ENCODE measurements around the gene LRRC70.
"Not testable (repeated sequence)": the region's sequence is repeated elsewhere in the genome, so short reads cannot be mapped to it uniquely, and the experiment has no call there.

The LRRC70 gene

GRCh38 chr5:62578540-62578939, at the start of gene LRRC70:
LRRC70 (plus strand) TSS chr5:62578819; CDS start chr5:62579439, 620 bp downstream.
- peak; percentile 83 for DNase-seq (ENCODE audit: low spot score)

GRCh38 chr5:62533597-62533996, 45.0 kb upstream of the LRRC70 start:
- DNase-seq (ENCODE audit: low spot score), result no peak

- no peak for DNase-seq (ENCODE audit: low spot score)
Observed at GRCh38 chr5:62534461-62535236, 44.0 kb upstream of the LRRC70 start.

- DNase-seq (ENCODE audit: low spot score), result no peak
Observed at GRCh38 chr5:62536232-62536631, 42.4 kb upstream of the LRRC70 start.

- DNase-seq (ENCODE audit: low spot score), result no peak
Observed at GRCh38 chr5:62536783-62537182, 41.8 kb upstream of the LRRC70 start.

- no peak for DNase-seq (ENCODE audit: low spot score)
Observed at GRCh38 chr5:62538017-62538942, 40.3 kb upstream of the LRRC70 start.

- DNase-seq (ENCODE audit: low spot score), result no peak
Observed at GRCh38 chr5:62542720-62543119, 35.9 kb upstream of the LRRC70 start.

- no peak for DNase-seq (ENCODE audit: low spot score)
Observed at GRCh38 chr5:62547945-62548630, 30.5 kb upstream of the LRRC70 start.

GRCh38 chr5:62550103-62550502, 28.5 kb upstream of the LRRC70 start:
- no peak for DNase-seq (ENCODE audit: low spot score)

- no peak for DNase-seq (ENCODE audit: low spot score)
Observed at GRCh38 chr5:62555930-62556329, 22.7 kb upstream of the LRRC70 start.

- DNase-seq (ENCODE audit: low spot score), result no peak
Observed at GRCh38 chr5:62558941-62559340, 19.7 kb upstream of the LRRC70 start.

GRCh38 chr5:62560786-62561185, 17.8 kb upstream of the LRRC70 start:
- no peak for DNase-seq (ENCODE audit: low spot score)

- DNase-seq (ENCODE audit: low spot score), result no peak
Observed at GRCh38 chr5:62561896-62562295, 16.7 kb upstream of the LRRC70 start.

GRCh38 chr5:62562867-62563266, 15.8 kb upstream of the LRRC70 start:
- no peak for DNase-seq (ENCODE audit: low spot score)

- no peak for DNase-seq (ENCODE audit: low spot score)
Observed at GRCh38 chr5:62564101-62564500, 14.5 kb upstream of the LRRC70 start.

- DNase-seq (ENCODE audit: low spot score), result not testable (repeated sequence)
Observed at GRCh38 chr5:62565740-62566139, 12.9 kb upstream of the LRRC70 start.

GRCh38 chr5:62568143-62568542, 10.5 kb upstream of the LRRC70 start:
- DNase-seq (ENCODE audit: low spot score), result no peak

GRCh38 chr5:62568800-62569432, 9.7 kb upstream of the LRRC70 start:
- DNase-seq (ENCODE audit: low spot score), result no peak

GRCh38 chr5:62569470-62569869, 9.1 kb upstream of the LRRC70 start:
- no peak for DNase-seq (ENCODE audit: low spot score)

GRCh38 chr5:62572918-62573514, 5.6 kb upstream of the LRRC70 start:
- no peak for DNase-seq (ENCODE audit: low spot score)

- no peak for DNase-seq (ENCODE audit: low spot score)
Observed at GRCh38 chr5:62574599-62574998, 4.0 kb upstream of the LRRC70 start.

GRCh38 chr5:62575066-62575465, 3.6 kb upstream of the LRRC70 start:
- no peak for DNase-seq (ENCODE audit: low spot score)

Measured in CD4-positive, alpha-beta T cell treated with Interleukin-15 for 4 hours (primary cell).